ENCODE data around the gene ERC2. TPM values are rescaled to one million over a fixed set of nuclear protein-coding genes. Genes with fewer than 3 reads are reported as not detected.

Gene ERC2
- polyA plus RNA-seq, 2 of the 4 experiments (the other 2 are of a cell fraction) = 0.16 TPM; not detected in 1

DNA sequence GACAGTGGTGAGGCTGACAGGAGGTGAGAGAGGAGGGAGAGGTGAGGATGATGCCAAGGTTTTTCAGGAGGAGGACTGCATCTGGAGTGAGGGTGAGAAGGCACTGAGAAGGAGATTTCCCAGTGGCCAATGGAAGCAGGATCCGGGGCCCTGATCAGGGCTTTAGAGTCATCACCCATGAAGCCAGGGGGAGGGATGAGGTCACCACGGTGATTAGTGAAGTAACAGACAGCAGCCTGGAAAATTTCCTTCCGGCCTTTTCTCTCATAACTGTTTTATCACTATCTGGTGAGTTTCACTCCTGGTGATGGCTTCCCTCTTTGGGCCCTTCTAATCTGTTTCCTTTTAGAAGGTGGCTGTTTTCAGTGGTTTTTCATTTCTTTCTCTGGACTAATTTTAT, 900.7 kb downstream of the ERC2 start:
- 37% methylated on average over 3 of the region's 3 CpGs for WGBS (ENCODE audit: missing lambda C conversion rate)
- H3K4me2 ChIP-seq = no peak overlapping the region
- H3K9me3 ChIP-seq = no peaks in the 10 kb centered on the region
- H3K27ac ChIP-seq = no peak overlapping the region
- H3K4me3 ChIP-seq = no peak overlapping the region
- ChIA-PET CTCF (no interaction called here), POLR2A (no interaction called here)
- TF ChIP-seq KDM1A (IDR thresholded peaks at IDR 0.05; ENCODE audit: low read depth) = no peak
- no peak for TF ChIP-seq EHF (CRISPR knock-in tag; IDR thresholded peaks at IDR 0.05)
- TF ChIP-seq, protein P1, sequence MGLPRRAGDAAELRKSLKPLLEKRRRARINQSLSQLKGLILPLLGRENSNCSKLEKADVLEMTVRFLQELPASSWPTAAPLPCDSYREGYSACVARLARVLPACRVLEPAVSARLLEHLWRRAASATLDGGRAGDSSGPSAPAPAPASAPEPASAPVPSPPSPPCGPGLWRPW (IDR thresholded peaks at IDR 0.05) = no peak
- TF ChIP-seq, protein P2, sequence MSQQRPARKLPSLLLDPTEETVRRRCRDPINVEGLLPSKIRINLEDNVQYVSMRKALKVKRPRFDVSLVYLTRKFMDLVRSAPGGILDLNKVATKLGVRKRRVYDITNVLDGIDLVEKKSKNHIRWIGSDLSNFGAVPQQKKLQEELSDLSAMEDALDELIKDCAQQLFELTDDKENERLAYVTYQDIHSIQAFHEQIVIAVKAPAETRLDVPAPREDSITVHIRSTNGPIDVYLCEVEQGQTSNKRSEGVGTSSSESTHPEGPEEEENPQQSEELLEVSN (IDR thresholded peaks at IDR 0.05; ENCODE audit: borderline replicate concordance, low read depth) = no peak
- TF ChIP-seq, protein P3, sequence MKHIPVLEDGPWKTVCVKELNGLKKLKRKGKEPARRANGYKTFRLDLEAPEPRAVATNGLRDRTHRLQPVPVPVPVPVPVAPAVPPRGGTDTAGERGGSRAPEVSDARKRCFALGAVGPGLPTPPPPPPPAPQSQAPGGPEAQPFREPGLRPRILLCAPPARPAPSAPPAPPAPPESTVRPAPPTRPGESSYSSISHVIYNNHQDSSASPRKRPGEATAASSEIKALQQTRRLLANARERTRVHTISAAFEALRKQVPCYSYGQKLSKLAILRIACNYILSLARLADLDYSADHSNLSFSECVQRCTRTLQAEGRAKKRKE (CRISPR knock-in tag; IDR thresholded peaks at IDR 0.05; ENCODE audit: low read depth) = no peak
- TF ChIP-seq EHMT2 (IDR thresholded peaks at IDR 0.05; ENCODE audit: low read depth) = no peak
- TF ChIP-seq, protein P4, sequence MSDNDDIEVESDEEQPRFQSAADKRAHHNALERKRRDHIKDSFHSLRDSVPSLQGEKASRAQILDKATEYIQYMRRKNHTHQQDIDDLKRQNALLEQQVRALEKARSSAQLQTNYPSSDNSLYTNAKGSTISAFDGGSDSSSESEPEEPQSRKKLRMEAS (IDR thresholded peaks at IDR 0.05) = no peak
- TF ChIP-seq ZFP36 (IDR thresholded peaks at IDR 0.05; ENCODE audit: borderline replicate concordance, partially characterized antibody) = no peak
- TF ChIP-seq FOSB (CRISPR knock-in tag; IDR thresholded peaks at IDR 0.05) = no peak
- TF ChIP-seq RCOR1 (IDR thresholded peaks at IDR 0.05; ENCODE audit: low read depth, low read length) = no peak
- TF ChIP-seq SREBF2 (IDR thresholded peaks at IDR 0.05) = no peak
- TF ChIP-seq HEYL (CRISPR knock-in tag; IDR thresholded peaks at IDR 0.05) = no peak
- TF ChIP-seq, protein P5, sequence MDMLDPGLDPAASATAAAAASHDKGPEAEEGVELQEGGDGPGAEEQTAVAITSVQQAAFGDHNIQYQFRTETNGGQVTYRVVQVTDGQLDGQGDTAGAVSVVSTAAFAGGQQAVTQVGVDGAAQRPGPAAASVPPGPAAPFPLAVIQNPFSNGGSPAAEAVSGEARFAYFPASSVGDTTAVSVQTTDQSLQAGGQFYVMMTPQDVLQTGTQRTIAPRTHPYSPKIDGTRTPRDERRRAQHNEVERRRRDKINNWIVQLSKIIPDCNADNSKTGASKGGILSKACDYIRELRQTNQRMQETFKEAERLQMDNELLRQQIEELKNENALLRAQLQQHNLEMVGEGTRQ (IDR thresholded peaks at IDR 0.05) = no peak
- TF ChIP-seq HOXB5 (CRISPR knock-in tag; IDR thresholded peaks at IDR 0.05) = no peak
- no peak for TF ChIP-seq SMC3 (IDR thresholded peaks at IDR 0.05)
- TF ChIP-seq CHD4 (IDR thresholded peaks at IDR 0.05; ENCODE audit: borderline replicate concordance) = no peak
- ATAC-seq (no peak), DNase-seq (ENCODE audit: low read depth in 1 of 2, low spot score in 1 of 2) (no peak), FAIRE-seq (no peak)
- no peaks in the 10 kb centered on the region for H3K4me1 ChIP-seq

DNA sequence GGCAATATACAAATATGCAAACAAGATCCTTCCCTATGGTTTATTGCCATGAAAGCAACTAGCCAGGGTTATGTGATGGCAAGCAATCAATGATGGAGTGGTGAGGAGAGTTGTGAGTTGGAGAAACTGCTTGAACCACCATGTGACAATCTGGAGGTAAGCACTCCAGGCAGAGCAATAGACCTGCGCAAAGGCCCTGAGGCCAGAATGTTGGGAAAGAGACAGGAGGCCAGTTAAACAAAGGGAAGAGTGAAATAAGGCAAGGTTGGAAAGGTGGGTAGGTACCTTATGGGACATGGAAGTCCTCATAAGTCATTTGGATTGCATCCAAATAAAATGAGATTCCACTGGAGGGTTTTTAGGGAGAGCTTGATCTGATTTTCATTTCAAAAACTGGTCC, 901.1 kb downstream of the ERC2 start:
- Histone ChIP-seq H3K4me3 (no peak overlapping the region), H3K9me3 (no peaks in the 10 kb centered on the region), H3K27ac (no peak overlapping the region), H3K4me1 (no peaks in the 10 kb centered on the region), H3K4me2 (no peak overlapping the region)
- CTCF ChIA-PET = no interaction called here
- WGBS (ENCODE audit: missing lambda C conversion rate) = 78% methylated on average over 1 of the region's 1 CpG
- FAIRE-seq = no peak
- ATAC-seq = no peak
- TF ChIP-seq CBX8 (IDR thresholded peaks at IDR 0.05) (no peak), RARB (CRISPR knock-in tag; IDR thresholded peaks at IDR 0.05) (no peak), EP300 (IDR thresholded peaks at IDR 0.05) (no peak), GATA3 (IDR thresholded peaks at IDR 0.05; ENCODE audit: borderline replicate concordance) (no peak), MAFK (IDR thresholded peaks at IDR 0.05; ENCODE audit: partially characterized antibody) (no peak), ZSCAN20 (CRISPR knock-in tag; IDR thresholded peaks at IDR 0.05) (no peak), SMC3 (IDR thresholded peaks at IDR 0.05) (no peak), FOSL2 (IDR thresholded peaks at IDR 0.05) (no peak), FOSL2 (CRISPR knock-in tag; IDR thresholded peaks at IDR 0.05) (no peak), ESRRA (IDR thresholded peaks at IDR 0.05; ENCODE audit: borderline replicate concordance, low read length) (no peak), CHD2 (IDR thresholded peaks at IDR 0.05; ENCODE audit: low read length, partially characterized antibody) (no peak), NFE2L2 (conservative IDR thresholded peaks at IDR 0.05; ENCODE audit: low read length) (no peak), PHF8 (IDR thresholded peaks at IDR 0.05; ENCODE audit: borderline replicate concordance, low read depth) (no peak), FOSB (CRISPR knock-in tag; IDR thresholded peaks at IDR 0.05) (no peak), ZNF302 (CRISPR knock-in tag; IDR thresholded peaks at IDR 0.05) (no peak), RCOR1 (IDR thresholded peaks at IDR 0.05; ENCODE audit: low read depth, low read length) (no peak), EHMT2 (IDR thresholded peaks at IDR 0.05; ENCODE audit: low read depth) (no peak)
- TF ChIP-seq, protein P3 (CRISPR knock-in tag; IDR thresholded peaks at IDR 0.05; ENCODE audit: low read depth) = no peak
- TF ChIP-seq, protein P4 (IDR thresholded peaks at IDR 0.05) = no peak
- POLR2A ChIA-PET = no interaction called here
- DNase-seq (ENCODE audit: low read depth in 1 of 2, low spot score in 1 of 2) = no peak
